Endothelial cell (in vitro differentiated cells): Measurements from ENCODE around the gene DXO. TPM values are rescaled to one million over a fixed set of nuclear protein-coding genes. Genes with fewer than 3 reads are reported as not detected.

Experiments
- DNase-seq: peaks from one replicate; pipeline ENCODE4 v3.0.0; 2021; ENCODE audit warnings: low spot score
- H3K27ac Mint-ChIP-seq: one replicate; pipeline ENCODE4 v1.8.0; 2021; ENCODE audit warnings: mixed read lengths, inconsistent platforms; ENCODE audit not compliant: unreplicated experiment
- H3K27me3 Mint-ChIP-seq: one replicate; pipeline ENCODE4 v1.8.0; 2021; ENCODE audit warnings: mild to moderate bottlenecking, moderate library complexity, mixed read lengths, inconsistent platforms; ENCODE audit not compliant: unreplicated experiment
- H3K36me3 Mint-ChIP-seq: one replicate; pipeline ENCODE4 v1.8.0; 2021; ENCODE audit warnings: mild to moderate bottlenecking, low read depth, mixed read lengths, inconsistent platforms; ENCODE audit not compliant: unreplicated experiment
- H3K4me1 Mint-ChIP-seq: one replicate; pipeline ENCODE4 v1.8.0; 2021; ENCODE audit warnings: mild to moderate bottlenecking, mixed read lengths, inconsistent platforms; ENCODE audit not compliant: unreplicated experiment
- H3K4me3 Mint-ChIP-seq: one replicate; pipeline ENCODE4 v1.8.0; 2021; ENCODE audit warnings: mild to moderate bottlenecking, mixed read lengths, inconsistent platforms; ENCODE audit not compliant: unreplicated experiment
- H3K9me3 Mint-ChIP-seq: one replicate; pipeline ENCODE4 v1.8.0; 2021; ENCODE audit warnings: mixed read lengths, inconsistent platforms; ENCODE audit not compliant: unreplicated experiment
- CTCF ChIP-seq: fragments of 200-600 bp; sonication (generic); IDR thresholded peaks from one replicate; pipeline ENCODE4 v1.5.0; 2021; ENCODE audit warnings: antibody characterized with exemption; ENCODE audit not compliant: unreplicated experiment
- total RNA-seq: library from RNA; stranded (reverse); fragmentation: NEBNext Ultra II Directional; extraction: Animal tissue kit (Norgen Biotek cat#: 25700); gene quantifications from one replicate; pipeline ENCODE4 v1.2.1, GENCODE V29; 2021; ENCODE audit not compliant: unreplicated experiment

Gene DXO
- total RNA-seq, 1 donor from 2014 or later = 12.6 TPM

- peaks cover 3% of the 10 kb centered on the region for H3K36me3 Mint-ChIP-seq
- H3K27me3 Mint-ChIP-seq = peaks cover 18% of the 10 kb centered on the region
- no peak for TF ChIP-seq CTCF
- no peak overlapping the region for H3K27ac Mint-ChIP-seq
- H3K4me3 Mint-ChIP-seq = no peak overlapping the region
- no peaks in the 10 kb centered on the region for H3K9me3 Mint-ChIP-seq
- H3K4me1 Mint-ChIP-seq = peaks cover 5% of the 10 kb centered on the region
- no peak for DNase-seq
Observed at GRCh38 chr6:31945154-31945506, 26.8 kb downstream of the DXO start.

- Mint-ChIP-seq H3K27me3 (peaks cover 15% of the 10 kb centered on the region), H3K4me1 (peaks cover 5% of the 10 kb centered on the region), H3K27ac (no peak overlapping the region), H3K4me3 (no peak overlapping the region), H3K9me3 (no peaks in the 10 kb centered on the region), H3K36me3 (peaks cover 3% of the 10 kb centered on the region)
- TF ChIP-seq CTCF = no peak
- DNase-seq = no peak
Observed at GRCh38 chr6:31943742-31944141, 28.2 kb downstream of the DXO start.

- Mint-ChIP-seq H3K9me3 (no peaks in the 10 kb centered on the region), H3K4me1 (peaks cover 3% of the 10 kb centered on the region), H3K4me3 (no peak overlapping the region), H3K27ac (no peak overlapping the region), H3K36me3 (no peaks in the 10 kb centered on the region), H3K27me3 (peaks cover 5% of the 10 kb centered on the region)
- TF ChIP-seq CTCF = no peak
- no peak for DNase-seq
Observed at GRCh38 chr6:31940256-31940664, 31.7 kb downstream of the DXO start.

- no peaks in the 10 kb centered on the region for H3K36me3 Mint-ChIP-seq
- TF ChIP-seq CTCF = no peak
- DNase-seq = no peak
- peaks cover 3% of the 10 kb centered on the region for H3K4me1 Mint-ChIP-seq
- H3K4me3 Mint-ChIP-seq = no peak overlapping the region
- H3K27me3 Mint-ChIP-seq = peaks cover 2% of the 10 kb centered on the region
- H3K27ac Mint-ChIP-seq = no peak overlapping the region
- H3K9me3 Mint-ChIP-seq = no peaks in the 10 kb centered on the region
Observed at GRCh38 chr6:31935823-31936222, 36.1 kb downstream of the DXO start.

- Mint-ChIP-seq H3K36me3 (no peaks in the 10 kb centered on the region), H3K9me3 (no peaks in the 10 kb centered on the region), H3K27ac (no peak overlapping the region), H3K4me3 (no peak overlapping the region), H3K4me1 (no peaks in the 10 kb centered on the region), H3K27me3 (peaks cover 2% of the 10 kb centered on the region)
- no peak for DNase-seq
- no peak for TF ChIP-seq CTCF
Observed at GRCh38 chr6:31935021-31935420, 36.9 kb downstream of the DXO start.
